DLD1 (cell line): ENCODE measurements around the gene EEPD1.
"Not testable (repeated sequence)": the region's sequence is repeated elsewhere in the genome, so short reads cannot be mapped to it uniquely, and the experiment has no call there.

Experiments used
- in situ Hi-C: cut with HindIII; loops from 2 replicates; pipeline ENCODE4 v1.10.0; 2017; ENCODE audit warnings: low sequenced_read_pairs

Gene EEPD1

GRCh38 chr7:36314491-36314890, 161.4 kb downstream of the EEPD1 start:
- in situ Hi-C loops = no loop called here

- in situ Hi-C loops = no loop called here
These were observed 162.4 kb downstream of the EEPD1 start for GRCh38 chr7:36315309-36315944.

- in situ Hi-C loops = no loop called here
These were observed 163.3 kb downstream of the EEPD1 start for GRCh38 chr7:36316319-36316718.

- in situ Hi-C loops = no loop called here
These were observed 164.2 kb downstream of the EEPD1 start for GRCh38 chr7:36317276-36317675.

- in situ Hi-C loops = no loop called here
These were observed 165.1 kb downstream of the EEPD1 start for GRCh38 chr7:36318116-36318515.

GRCh38 chr7:36321284-36321683, 168.2 kb downstream of the EEPD1 start:
- in situ Hi-C loops = not testable (repeated sequence)

- in situ Hi-C loops = loop anchor here (25.0 kb wide), 1 partner anchor 624 kb away; no protein-coding TSS in a partner anchor
These were observed 183.3 kb downstream of the EEPD1 start for GRCh38 chr7:36336390-36336789.

GRCh38 chr7:36338256-36338655, 185.2 kb downstream of the EEPD1 start:
- in situ Hi-C loops = loop anchor here (25.0 kb wide), 1 partner anchor 626 kb away; no protein-coding TSS in a partner anchor

GRCh38 chr7:36343548-36343947, 190.5 kb downstream of the EEPD1 start:
- in situ Hi-C loops = loop anchor here (25.0 kb wide), 1 partner anchor 631 kb away; no protein-coding TSS in a partner anchor

- in situ Hi-C loops = loop anchor here (25.0 kb wide), 1 partner anchor 632 kb away; no protein-coding TSS in a partner anchor
These were observed 191.6 kb downstream of the EEPD1 start for GRCh38 chr7:36344622-36345021.

- in situ Hi-C loops = loop anchor here (25.0 kb wide), 1 partner anchor 634 kb away; no protein-coding TSS in a partner anchor
These were observed 193.3 kb downstream of the EEPD1 start for GRCh38 chr7:36346260-36346831.

- in situ Hi-C loops = loop anchor here (25.0 kb wide), 1 partner anchor 636 kb away; no protein-coding TSS in a partner anchor
These were observed 195.2 kb downstream of the EEPD1 start for GRCh38 chr7:36348256-36348655.

GRCh38 chr7:36348771-36349170, 195.7 kb downstream of the EEPD1 start:
- in situ Hi-C loops = loop anchor here (25.0 kb wide), 1 partner anchor 636 kb away; no protein-coding TSS in a partner anchor

GRCh38 chr7:36349626-36350025, 196.6 kb downstream of the EEPD1 start:
- in situ Hi-C loops = loop anchor here (25.0 kb wide), 1 partner anchor 637 kb away; no protein-coding TSS in a partner anchor
